ENCODE measurements around the gene AGR3.
"Not testable (repeated sequence)": the region's sequence is repeated elsewhere in the genome, so short reads cannot be mapped to it uniquely, and the experiment has no call there.

AGR3 gene

GRCh38 chr7:16891338-16891737 is 9.6 kb upstream of the AGR3 start:
- DNase-seq (ENCODE audit: low read depth) = no peak

DNA sequence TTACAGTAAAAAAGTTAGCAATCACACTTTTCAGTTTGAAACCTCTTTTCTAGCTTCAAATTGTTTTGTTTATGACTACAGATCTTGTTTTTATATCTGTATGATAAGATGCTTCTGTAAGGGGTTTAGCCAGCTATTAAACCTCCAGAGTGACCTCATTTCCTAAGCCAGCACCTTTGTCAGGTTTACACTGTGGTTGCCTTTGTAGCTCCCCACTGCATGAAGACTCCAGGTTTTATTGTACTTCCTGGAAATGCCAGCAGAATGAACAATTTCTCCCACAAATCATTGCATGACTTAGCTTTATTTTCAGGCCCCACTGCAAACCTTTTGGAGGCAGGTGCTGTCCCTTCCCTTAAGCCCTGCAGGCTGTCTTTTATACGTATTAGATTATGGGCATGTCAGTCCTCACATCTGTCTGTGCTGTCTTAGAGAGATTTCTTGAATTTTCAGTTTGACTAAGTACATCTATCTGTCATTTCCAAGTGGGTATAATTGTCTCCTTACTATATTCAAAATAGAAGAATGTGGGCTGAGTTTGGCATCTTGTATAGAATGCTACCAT is 8.2 kb upstream of the AGR3 start:
- DNase-seq (ENCODE audit: low read depth) = no peak

DNA sequence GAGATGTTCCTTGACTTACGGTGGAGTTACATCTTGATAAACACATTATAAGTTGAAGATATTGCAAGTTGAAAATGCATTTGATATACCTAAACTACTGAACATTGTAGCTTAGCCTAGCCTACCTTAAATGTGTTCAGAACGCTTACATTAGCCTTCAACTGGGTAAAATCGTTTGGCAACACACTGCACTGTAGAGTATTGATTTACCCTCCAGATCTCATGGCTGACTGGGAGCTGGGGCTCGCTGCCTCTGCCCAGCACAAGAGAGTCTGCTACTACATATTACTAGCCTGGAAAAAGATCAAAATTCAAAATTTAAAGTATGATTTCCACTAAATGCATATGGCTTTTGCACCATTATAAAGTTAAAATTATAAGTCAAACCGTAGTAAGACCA is 7.5 kb upstream of the AGR3 start:
- DNase-seq (ENCODE audit: low read depth) = no peak

GRCh38 chr7:16883918-16884317 is 2.1 kb upstream of the AGR3 start:
- DNase-seq (ENCODE audit: low read depth) = no peak

DNA sequence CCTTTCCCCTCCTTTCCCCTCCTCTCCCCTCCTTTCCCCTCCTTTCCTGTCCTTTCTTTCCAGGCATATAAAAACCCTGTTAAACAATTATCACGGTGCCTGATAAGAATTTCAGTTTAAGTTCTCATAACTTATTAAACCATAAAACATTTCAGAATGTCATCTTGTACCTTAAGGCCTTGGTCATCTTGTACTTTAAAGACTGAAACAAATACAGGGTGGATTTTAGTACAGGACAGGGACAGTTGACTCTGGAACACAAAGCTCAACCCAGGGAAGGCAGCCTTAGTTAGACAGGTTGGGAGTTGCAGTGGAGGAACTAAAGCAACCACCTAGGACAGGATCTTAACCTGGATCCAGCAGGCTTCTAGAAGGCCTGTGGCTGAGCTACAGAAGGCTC is 1.2 kb downstream of the AGR3 start:
- no peak for DNase-seq (ENCODE audit: low read depth)

DNA sequence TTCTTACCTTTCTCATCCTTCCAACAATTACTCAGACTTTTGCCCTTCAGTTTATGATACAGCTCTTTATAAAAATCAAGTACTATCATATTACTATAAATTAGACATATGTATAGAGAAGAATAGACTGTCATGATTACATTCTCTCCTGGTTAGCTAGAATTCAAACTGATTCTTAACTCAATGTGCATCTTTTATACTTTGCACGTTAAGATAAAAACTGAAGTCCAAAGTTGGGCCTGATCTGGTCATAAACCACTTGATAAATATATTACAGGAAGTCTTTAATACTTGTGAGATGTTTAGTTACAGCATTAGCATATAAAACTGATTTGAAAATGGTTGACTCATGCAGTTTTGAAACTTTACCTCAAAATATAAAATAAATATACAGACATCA is 2.6 kb downstream of the AGR3 start:
- DNase-seq (ENCODE audit: low read depth) = no peak

- no peak for DNase-seq (ENCODE audit: low read depth)
Observed at GRCh38 chr7:16875861-16876260, 5.9 kb downstream of the AGR3 start.

GRCh38 chr7:16874066-16874465 is 7.7 kb downstream of the AGR3 start:
- no peak for DNase-seq (ENCODE audit: low read depth)

GRCh38 chr7:16867328-16867727 is 14.5 kb downstream of the AGR3 start:
- no peak for DNase-seq (ENCODE audit: low read depth)

DNA sequence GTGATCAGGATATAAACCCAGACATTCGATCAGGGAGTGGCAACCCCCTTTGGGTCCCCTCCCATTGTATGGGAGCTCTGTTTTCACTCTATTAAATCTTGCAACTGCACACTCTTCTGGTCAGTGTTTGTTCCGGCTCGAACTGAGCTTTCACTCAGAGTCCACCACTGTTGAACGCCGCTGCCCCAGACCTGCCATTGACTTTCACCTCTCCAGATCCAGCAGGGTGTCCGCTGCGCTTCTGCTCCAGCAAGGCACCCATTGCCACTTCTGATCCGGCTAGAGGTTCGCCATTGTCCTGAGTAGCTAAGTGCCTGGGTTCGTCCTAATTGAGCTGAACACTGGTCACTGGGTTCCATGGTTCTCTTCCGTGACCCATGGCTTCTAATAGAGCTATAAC is 28.6 kb downstream of the AGR3 start:
- not testable (repeated sequence) for DNase-seq (ENCODE audit: low read depth)

DNA sequence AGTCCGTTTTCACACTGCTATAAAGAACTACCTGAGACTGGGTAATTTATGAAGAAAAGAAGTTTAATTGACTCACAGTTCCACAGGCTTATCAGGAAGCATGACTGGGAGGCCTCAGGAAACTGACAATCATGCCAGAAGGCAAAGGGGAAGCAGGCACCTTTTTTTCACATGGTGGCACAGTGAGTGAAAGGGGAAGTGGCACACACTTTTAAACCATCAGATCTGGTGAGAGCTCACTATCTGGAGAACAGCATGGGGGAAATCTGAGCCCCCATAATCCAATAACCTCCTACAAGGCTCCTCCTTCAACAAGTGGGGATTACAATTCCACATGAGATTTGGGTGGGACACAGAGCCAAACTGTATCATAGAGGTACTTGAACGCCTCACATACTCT is 30.0 kb downstream of the AGR3 start:
- no peak for DNase-seq (ENCODE audit: low read depth)

DNA sequence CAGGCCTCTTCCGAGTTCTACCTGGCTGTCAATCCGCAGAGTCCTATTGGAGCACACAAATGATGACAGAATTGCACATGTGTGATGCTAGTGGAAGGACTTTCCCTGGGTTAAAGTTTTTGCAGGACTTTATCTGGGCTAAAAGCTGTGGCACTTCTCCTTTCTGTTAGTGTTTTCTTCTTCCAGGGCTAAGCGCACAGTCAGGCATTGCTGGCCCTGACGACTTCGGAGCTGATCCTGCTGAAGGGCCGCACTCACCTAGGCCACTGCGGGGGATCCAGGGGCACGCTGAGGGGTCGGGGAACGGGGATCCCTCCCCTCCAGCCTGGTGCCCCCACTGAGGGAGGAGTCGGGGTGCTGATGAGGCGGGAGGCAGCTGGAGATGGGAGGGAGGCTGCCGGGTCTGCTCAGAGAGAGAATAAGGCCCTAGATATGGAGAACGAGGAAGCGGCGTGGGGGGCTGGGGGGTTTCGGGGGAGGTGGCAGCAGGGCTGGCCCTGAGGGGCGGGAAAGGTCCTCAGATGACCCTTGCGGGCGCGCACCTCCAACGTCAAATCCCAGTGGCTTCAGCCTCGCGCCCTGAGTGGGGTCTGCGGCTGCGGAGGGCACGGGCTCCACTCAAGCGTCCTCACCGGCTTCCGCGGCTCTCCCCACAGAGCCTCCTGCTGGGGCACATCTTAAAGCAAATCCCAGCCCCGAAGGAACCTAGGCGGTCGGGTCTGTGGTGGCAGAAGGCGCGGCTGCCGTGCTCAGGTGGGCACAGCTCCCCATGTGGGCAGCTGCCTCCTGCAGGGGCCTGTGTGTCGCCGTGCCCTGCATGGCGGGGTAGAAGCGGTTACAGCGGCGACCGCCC is 30.9 kb downstream of the AGR3 start:
- no peak for DNase-seq (ENCODE audit: low read depth)

DNA sequence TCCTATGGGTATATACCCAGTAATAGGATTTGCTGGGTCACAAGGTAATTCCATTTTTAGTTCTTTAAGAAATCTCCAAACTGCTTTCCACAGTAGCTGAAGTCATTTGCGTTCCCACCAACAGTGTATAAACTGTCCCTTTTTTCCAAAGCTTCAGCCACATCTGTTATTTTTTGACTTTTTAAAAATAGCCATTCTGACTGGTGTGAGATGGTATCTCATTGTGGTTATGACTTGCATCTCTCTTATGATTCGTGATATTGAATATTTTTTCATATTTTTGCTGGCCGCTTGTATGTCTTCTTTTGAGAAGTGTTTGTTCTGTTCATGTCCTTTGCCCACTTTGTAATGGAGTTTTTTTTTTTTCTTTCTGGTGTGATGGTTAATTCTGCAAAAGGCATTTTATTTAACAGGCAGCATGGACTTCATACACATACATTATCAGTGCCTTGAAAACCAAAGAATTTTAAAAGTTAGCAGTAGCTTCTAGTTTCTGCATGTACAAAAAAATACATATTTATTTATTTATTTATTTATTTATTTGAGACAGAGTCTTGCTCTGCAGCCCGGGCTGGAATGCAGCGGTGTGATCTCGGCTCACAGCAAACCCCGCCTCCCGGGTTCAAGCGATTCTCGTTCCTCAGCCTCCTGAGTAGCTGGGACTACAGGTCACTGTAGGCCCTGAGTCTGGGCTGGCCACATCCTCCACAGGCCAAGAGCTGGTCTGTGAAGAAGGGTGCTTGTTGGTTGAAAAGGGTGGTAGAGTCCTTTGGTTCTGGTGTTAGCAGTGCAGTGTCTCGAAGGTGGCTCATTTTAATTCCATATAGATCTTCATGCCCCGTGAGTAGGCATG is 32.3 kb downstream of the AGR3 start:
- DNase-seq (ENCODE audit: low read depth) = no peak

GRCh38 chr7:16847381-16847860 is 34.4 kb downstream of the AGR3 start:
- no peak for DNase-seq (ENCODE audit: low read depth)

- DNase-seq (ENCODE audit: low read depth) = no peak
Observed at GRCh38 chr7:16846601-16847165, 35.1 kb downstream of the AGR3 start.

DNA sequence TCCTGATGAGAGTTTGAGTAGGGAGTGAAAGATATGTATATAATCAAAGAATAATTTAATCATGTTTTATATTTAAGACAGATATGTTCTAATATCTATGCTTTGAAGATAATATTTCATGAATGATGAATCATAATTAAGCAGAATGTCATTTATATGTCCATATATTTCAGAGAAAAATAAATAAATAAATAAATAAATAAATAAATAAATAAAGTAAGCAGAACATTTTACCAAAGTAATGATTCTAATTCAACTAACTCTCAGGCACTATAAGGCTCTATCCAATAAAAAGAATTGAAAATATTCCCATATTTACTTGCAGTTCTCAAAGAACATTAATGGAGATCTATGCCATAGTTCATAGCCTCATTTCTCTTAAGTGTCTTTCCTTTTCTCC is 36.0 kb downstream of the AGR3 start:
- no peak for DNase-seq (ENCODE audit: low read depth)

GRCh38 chr7:16841681-16842080 is 40.1 kb downstream of the AGR3 start:
- DNase-seq (ENCODE audit: low read depth) = no peak

DNA sequence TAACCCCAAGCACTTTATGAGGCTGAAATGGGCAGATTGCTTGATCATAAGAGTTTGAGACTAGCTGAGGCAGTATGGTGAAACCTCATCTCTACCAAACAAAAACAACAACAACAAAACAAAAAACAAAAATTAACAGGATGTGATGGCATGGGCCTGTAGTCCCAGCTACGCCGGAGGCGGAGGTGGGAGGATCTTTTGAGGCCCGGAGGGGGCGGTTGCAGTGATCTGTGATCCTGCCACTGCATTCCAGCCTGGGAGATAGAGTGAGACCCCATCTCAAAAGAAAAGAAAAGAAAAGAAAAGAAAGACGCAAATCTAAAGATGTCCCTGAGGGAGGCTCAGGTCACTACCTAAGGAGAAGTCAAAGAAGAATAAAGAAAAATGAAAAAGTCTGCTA is 41.7 kb downstream of the AGR3 start:
- DNase-seq (ENCODE audit: low read depth) = no peak

GRCh38 chr7:16839646-16840045 is 42.1 kb downstream of the AGR3 start:
- DNase-seq (ENCODE audit: low read depth) = no peak

- no peak for DNase-seq (ENCODE audit: low read depth)
Observed at GRCh38 chr7:16838891-16839290, 42.9 kb downstream of the AGR3 start.

GRCh38 chr7:16838386-16838785 is 43.4 kb downstream of the AGR3 start:
- no peak for DNase-seq (ENCODE audit: low read depth)

DNA sequence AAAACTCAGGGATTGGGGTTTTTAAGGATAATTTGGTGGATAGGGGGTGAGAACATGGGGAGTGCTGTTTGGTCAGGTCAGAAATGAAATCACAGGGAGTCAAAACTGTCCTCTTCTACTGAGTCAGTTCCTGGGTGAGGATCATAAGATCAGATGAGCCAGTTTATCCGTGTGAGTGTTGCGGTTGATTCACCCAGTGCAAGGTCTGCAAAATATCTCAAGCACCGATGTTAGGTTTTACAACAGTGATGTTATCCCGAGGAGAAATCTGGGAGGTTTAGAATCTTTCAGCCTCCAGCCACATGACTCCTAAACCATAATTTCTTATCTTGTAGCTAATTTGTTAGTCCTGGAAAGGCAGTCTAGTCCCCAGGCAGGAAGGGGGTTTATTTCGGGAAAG is 45.3 kb downstream of the AGR3 start:
- no peak for DNase-seq (ENCODE audit: low read depth)

GRCh38 chr7:16833373-16833772 is 48.4 kb downstream of the AGR3 start:
- DNase-seq (ENCODE audit: low read depth) = no peak

Data from stimulated activated CD8-positive, alpha-beta memory T cell treated with anti-CD3 and anti-CD28 coated beads, Interleukin-12 subunit alpha, Interleukin-12 subunit beta, amount 100 ng/mL, for 1 hour (primary cell).